HUES6 (cell line): ENCODE results near the gene LDB1.

Experiments
- H3K27ac ChIP-seq: 2 replicates; pipeline ENCODE4 v1.7.0; 2013; ENCODE audit warnings: low read depth, mild to moderate bottlenecking, low read length, inconsistent platforms
- H3K27me3 ChIP-seq: 2 replicates; pipeline ENCODE4 v1.6.1; 2013; ENCODE audit warnings: low read length; ENCODE audit not compliant: control insufficient read depth, insufficient read depth
- H3K36me3 ChIP-seq: 2 replicates; pipeline ENCODE4 v1.6.1; 2013; ENCODE audit warnings: low read length; ENCODE audit not compliant: control insufficient read depth, insufficient read depth
- H3K4me1 ChIP-seq: 2 replicates; pipeline ENCODE4 v1.6.1; 2013; ENCODE audit warnings: low read length; ENCODE audit not compliant: control insufficient read depth, insufficient read depth
- H3K4me3 ChIP-seq: 2 replicates; pipeline ENCODE4 v1.5.1; 2013; ENCODE audit warnings: low read depth, low read length
- H3K9ac ChIP-seq: one replicate; pipeline ENCODE4 v1.6.1; 2013; ENCODE audit warnings: mild to moderate bottlenecking, low read length
- H3K9me3 ChIP-seq: 2 replicates; pipeline ENCODE4 v1.6.1; 2013; ENCODE audit warnings: low read depth, low read length; ENCODE audit not compliant: control insufficient read depth, insufficient read depth

The LDB1 gene

DNA sequence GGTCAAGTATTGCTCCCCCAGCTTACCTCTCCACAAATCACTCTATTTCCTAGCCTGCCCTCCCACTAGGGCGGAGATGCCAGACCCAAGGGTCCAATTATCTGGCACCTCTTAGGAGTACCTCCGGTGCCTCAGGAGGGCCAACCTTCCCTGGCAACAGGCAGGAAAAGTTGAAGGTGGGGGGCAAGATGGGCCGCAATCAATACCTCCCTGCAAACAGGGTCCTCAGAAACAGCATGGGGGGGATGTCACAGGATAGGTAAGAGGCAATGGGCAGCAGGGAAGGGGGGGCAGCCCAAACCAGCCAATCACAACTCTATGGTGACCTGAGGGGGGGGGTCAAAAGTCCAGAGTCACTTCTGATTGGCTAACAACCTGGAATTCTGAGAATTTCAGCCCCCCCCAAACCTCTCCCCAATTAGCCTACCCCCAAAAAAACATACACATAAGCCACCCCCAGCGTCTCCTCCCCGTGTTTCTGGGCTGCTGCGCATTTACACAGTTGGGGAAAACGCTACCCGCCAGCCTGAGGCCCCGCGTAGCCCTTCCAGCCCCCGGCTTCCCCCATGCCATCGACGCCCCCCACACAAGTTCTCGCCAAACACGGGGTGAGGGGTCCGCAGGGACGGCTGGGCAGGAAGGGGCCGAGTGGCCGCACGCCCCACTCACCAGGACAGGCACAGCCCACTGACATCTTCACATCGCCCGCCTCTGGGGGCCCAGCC, 589 bp downstream of the LDB1 start:
- no peaks in the 10 kb centered on the region for H3K27me3 ChIP-seq
- H3K27ac ChIP-seq, result peak overlapping the region; percentile 87; the same call in 1 of the 2 replicates
- H3K4me1 ChIP-seq, result peaks cover 59% of the 10 kb centered on the region
- H3K36me3 ChIP-seq, result no peaks in the 10 kb centered on the region
- H3K4me3 ChIP-seq, result peak overlapping the region; percentile 90
- peak overlapping the region; percentile 91 for H3K9ac ChIP-seq
- no peaks in the 10 kb centered on the region for H3K9me3 ChIP-seq

DNA sequence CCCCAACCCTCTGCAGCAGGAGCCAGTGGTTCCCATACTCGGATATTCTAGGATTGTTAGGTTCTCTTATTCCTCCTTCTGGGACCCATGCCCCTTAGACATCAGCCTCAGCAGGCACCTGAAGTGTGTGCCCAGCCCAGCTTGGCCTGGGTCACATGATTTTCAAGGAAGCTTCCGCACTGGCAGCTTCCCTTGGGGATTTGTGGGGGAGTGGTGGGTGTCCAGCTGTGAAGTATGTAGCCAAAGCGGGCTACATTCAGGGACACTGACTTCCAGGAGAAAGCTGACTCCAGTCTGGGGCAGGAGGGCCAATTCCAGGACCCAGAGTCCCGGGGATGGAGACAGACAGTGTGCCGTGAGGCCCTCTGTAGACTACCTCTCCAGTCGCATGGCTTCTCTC, 1.3 kb downstream of the LDB1 start:
- H3K27ac ChIP-seq, result no peak overlapping the region
- no peaks in the 10 kb centered on the region for H3K27me3 ChIP-seq
- H3K36me3 ChIP-seq, result no peaks in the 10 kb centered on the region
- peak overlapping the region; percentile 32 for H3K9ac ChIP-seq
- H3K9me3 ChIP-seq, result no peaks in the 10 kb centered on the region
- H3K4me3 ChIP-seq, result peak overlapping the region; percentile 90
- peaks cover 60% of the 10 kb centered on the region for H3K4me1 ChIP-seq

DNA sequence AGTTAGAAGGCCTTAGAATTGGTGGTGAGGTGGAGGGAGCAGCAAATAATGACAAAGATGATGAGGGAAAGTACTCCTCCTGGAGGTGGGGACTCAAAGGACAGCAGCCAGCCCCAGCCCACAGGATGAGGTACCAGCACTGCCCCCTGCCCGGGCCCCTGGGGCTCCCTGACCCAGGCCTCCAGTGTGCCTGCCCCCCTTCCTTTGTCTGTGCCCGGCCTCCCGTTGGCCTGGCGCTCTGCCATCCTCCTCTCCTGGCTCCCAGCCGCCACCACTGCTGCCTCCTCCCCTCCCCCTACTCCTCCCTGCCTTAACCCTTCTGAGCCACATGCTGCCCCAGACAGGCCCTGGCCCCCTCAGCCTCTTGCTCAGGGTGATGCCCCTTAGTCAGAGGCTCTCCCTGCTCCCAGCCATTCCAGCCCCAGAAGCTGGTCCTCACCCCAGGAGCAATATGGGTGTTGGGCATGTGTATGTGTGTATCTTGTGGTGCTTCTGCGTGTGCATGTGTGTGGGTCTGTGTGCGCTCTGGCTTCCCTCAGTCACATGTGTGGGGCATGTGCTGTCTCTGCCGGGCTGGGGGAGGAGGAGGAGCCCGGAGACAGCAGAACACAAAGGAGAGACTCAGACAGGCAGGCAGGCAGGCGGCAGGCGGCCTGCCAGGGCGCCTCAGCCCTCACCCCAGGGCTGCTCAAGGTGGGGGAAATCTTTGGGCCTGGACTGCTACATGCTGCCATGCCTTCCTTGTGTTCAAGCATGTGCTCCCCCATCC, 2.6 kb downstream of the LDB1 start:
- H3K36me3 ChIP-seq, result no peaks in the 10 kb centered on the region
- H3K9me3 ChIP-seq, result no peaks in the 10 kb centered on the region
- H3K27me3 ChIP-seq, result no peaks in the 10 kb centered on the region
- H3K27ac ChIP-seq, result peak overlapping the region; percentile 55; the same call in 1 of the 2 replicates
- peak overlapping the region; percentile 80 for H3K9ac ChIP-seq
- peak overlapping the region; percentile 90 for H3K4me3 ChIP-seq
- peaks cover 65% of the 10 kb centered on the region for H3K4me1 ChIP-seq

- Histone ChIP-seq H3K9ac (peak overlapping the region; percentile 80), H3K27me3 (no peaks in the 10 kb centered on the region), H3K4me1 (peaks cover 59% of the 10 kb centered on the region), H3K4me3 (peak overlapping the region; percentile 90), H3K27ac (no peak overlapping the region), H3K36me3 (peaks cover 2% of the 10 kb centered on the region; the same call in 1 of the 2 replicates), H3K9me3 (no peaks in the 10 kb centered on the region)
Observed at GRCh38 chr10:102116656-102117055, 3.5 kb downstream of the LDB1 start.

- H3K4me1 ChIP-seq, result peaks cover 56% of the 10 kb centered on the region
- H3K9me3 ChIP-seq, result no peaks in the 10 kb centered on the region
- 0 out of 2 replicates have a peak overlapping the region, but pooled peaks have one; percentile 21 for H3K27ac ChIP-seq
- H3K27me3 ChIP-seq, result no peaks in the 10 kb centered on the region
- H3K36me3 ChIP-seq, result peaks cover 10% of the 10 kb centered on the region
- H3K9ac ChIP-seq, result no peak overlapping the region
- peak overlapping the region; percentile 89 for H3K4me3 ChIP-seq
Observed at GRCh38 chr10:102115775-102116174, 4.4 kb downstream of the LDB1 start.

DNA sequence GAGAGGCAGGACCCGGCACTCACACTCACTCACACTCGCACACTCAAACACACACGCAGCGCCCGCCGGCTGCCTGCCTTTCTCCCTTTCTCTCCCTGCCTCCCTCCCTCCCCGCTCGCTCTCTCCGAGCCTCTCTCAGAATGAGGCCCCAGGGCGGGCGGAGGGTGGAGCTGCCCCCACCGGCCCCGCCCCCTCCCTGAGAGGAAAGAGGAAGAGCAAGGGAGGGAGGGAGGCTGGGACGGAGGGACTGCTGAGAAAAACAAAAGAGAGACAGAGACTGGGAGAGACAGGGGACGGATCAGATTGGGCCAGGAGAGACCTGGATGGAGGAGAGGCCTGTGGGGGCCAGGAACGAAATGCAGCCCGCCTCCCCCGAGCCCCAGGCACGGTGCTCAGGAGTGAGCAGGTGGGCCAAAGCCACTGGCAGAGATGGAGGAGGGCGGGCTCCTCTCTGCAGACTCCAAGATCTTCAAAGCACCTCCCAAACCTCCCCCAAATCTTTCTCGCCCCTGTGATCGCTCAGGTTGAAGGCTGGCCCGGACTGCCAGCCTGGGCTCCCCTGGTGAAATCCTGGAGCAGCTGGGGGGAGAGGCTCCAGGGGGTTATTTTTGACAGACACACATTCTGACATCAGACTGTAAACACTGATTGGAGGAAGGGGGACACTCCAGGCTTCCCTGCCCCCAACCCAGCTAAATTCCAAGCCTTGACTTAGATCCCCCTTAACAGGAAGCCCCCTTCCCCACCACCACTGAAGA, 5.1 kb downstream of the LDB1 start:
- Histone ChIP-seq H3K9me3 (no peaks in the 10 kb centered on the region), H3K27me3 (no peaks in the 10 kb centered on the region), H3K27ac (peak overlapping the region; percentile 21), H3K4me1 (peaks cover 56% of the 10 kb centered on the region), H3K9ac (peak overlapping the region; percentile 29), H3K4me3 (peak overlapping the region; percentile 89), H3K36me3 (peaks cover 18% of the 10 kb centered on the region)

GRCh38 chr10:102113956-102114857, 6.0 kb downstream of the LDB1 start:
- peak overlapping the region; percentile 76; the same call in 1 of the 2 replicates for H3K27ac ChIP-seq
- peak overlapping the region; percentile 91 for H3K9ac ChIP-seq
- H3K4me1 ChIP-seq, result peaks cover 56% of the 10 kb centered on the region
- H3K36me3 ChIP-seq, result peaks cover 26% of the 10 kb centered on the region
- H3K9me3 ChIP-seq, result no peaks in the 10 kb centered on the region
- no peaks in the 10 kb centered on the region for H3K27me3 ChIP-seq
- H3K4me3 ChIP-seq, result peak overlapping the region; percentile 89

DNA sequence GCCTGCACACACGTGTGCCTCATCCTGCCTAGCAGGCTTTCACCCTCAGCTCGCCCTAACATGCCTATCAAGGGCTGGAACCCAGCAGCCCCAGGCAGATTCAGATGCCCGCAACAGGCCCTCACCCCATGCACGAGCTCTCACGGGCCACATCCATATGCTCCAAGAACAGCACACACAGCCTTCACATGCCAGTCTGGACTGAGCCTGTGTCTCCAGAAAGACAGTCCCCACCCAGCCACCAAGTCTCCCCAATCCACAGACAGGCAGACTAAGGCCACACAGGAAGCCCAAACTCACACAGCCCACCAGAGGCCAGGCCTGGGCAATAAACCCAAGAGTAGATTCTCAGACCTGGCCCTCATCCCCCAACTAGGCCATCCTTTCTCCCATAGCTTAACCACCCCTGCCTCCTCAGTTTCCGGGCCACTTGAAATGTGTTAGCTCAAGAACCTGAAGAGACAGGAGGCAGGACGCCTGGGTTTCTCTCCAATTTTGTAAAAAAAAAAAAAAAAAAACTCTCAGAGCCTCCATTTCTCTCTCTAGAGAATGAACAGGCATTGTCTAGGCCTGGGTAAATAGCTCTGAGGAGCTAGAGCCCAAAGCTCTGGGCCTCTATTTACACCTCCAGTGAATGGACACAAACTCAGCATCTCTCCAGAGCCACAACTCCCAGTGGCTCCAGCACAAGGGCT, 6.8 kb downstream of the LDB1 start:
- H3K4me1 ChIP-seq, result peaks cover 50% of the 10 kb centered on the region
- H3K27me3 ChIP-seq, result no peaks in the 10 kb centered on the region
- peak overlapping the region; percentile 89 for H3K4me3 ChIP-seq
- no peaks in the 10 kb centered on the region for H3K9me3 ChIP-seq
- H3K36me3 ChIP-seq, result peaks cover 34% of the 10 kb centered on the region
- H3K9ac ChIP-seq, result peak overlapping the region; percentile 91
- no peak overlapping the region for H3K27ac ChIP-seq

DNA sequence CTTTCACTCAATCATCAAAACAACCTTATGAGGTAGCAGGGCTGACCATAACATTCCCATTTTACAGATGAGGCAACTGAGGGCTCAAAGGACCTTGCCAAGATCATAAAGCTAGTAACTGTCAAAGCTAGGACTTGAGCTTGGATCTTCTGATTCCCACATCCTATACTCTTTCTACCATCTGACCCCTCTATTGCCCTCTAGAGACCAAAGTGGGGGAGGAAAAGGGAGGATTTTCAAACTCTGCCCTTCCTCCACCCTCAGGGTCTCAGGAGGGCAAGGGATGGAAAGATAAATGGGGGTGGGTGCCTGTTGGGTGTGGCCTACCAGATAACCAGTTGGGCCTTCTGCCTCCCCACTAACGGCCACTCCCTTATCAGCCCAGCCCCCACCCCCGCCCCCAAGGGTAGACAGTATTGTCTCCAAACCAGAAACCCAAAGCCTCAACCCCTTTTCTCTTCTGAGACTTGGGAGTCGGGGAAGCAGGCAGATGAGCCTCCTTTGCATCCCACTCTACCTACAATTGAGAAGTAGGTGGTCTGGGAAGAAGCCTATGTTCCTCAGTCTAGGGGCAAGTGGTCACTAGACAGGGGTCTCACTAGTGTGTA, 7.9 kb downstream of the LDB1 start:
- H3K27ac ChIP-seq, result no peak overlapping the region
- no peaks in the 10 kb centered on the region for H3K9me3 ChIP-seq
- no peak overlapping the region for H3K9ac ChIP-seq
- peaks cover 44% of the 10 kb centered on the region for H3K36me3 ChIP-seq
- no peaks in the 10 kb centered on the region for H3K27me3 ChIP-seq
- H3K4me1 ChIP-seq, result peaks cover 39% of the 10 kb centered on the region
- H3K4me3 ChIP-seq, result peak overlapping the region; percentile 89
